ENCODE results near the gene ERGIC1.

ERGIC1 gene

GRCh38 chr5:172951371-172952033, 117.5 kb downstream of the ERGIC1 start:
- DNase-seq, result no peak

DNA sequence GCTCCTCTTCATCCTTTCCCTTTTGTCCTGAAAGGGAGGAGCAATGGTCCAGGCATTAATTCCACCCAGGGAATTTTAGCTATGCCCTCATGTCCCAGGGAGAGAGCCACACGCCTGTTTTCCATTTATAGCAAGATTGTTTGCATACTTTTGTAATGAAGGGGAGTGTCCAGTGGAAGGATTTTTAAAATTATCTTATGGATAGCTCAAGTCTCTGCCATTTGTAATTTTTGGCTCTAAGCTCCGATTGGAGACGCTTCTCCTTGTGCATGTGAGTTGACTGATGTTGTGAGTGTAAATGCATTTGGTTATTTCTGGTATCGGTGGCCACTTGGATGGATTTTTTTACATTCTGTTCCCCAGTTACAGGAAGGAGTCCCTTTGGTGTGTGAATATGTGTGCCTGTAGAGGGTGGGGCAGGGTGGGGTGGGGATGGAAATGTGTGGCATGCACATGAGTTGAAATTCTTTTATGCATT, 118.0 kb downstream of the ERGIC1 start:
- no peak for DNase-seq

GRCh38 chr5:172953776-172954675, 120.0 kb downstream of the ERGIC1 start:
- DNase-seq, result no peak

GRCh38 chr5:172954751-172955159, 120.7 kb downstream of the ERGIC1 start:
- no peak for DNase-seq

DNA sequence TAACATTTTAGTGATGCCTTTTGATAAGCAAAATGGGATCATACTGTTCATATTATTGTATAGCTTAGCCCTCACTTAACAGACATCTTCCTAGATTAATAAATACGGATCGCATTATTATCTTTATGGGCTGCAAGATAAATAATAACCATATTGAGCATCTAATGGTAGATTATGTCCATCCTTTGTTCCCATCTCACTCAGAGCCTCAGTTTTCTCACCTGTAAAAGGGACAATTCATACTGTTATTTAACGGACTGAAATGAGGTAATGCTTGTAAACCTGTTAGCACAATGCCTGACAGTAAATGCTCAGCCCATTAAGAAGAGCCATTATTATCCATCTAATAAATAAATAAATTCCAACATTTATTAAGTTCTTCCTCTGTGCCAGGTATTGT, 122.2 kb downstream of the ERGIC1 start:
- DNase-seq, result no peak

DNA sequence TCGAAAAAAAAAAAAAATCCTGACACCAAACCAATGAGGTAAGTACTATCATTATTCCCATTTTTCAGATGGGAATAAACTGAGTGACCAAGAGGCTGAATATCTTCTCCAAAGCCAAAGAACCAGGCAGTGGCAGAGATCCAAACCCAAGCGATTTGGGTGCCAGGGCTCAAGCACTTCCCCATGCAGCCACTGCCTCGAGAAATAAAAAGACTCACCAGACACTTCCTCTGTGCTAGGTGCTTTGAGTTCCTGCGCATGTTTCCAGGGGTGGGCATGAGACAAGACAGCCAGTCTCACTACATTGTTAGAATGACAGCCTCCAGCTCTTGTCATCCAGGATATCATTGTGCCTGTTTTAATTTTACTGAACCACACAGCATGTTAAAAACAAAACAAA, 122.9 kb downstream of the ERGIC1 start:
- no peak for DNase-seq

DNA sequence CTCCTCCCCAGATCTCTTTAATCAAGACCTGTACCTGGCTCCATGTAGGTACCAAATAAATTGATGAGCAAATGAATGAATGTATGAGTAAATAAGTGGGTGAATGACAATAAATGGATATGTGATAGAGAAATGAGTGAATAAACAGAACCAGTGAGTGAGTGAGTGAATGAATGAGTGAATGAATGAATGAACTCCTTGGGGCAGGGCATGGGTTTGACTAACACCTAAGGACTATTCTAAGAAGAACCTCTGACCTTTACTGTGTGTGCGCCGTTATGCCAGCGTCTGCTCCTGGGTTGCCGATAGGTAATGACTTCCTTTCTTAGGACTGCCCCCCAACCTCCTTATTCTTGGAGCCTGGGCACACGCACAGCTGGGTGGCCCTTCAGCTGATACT, 123.4 kb downstream of the ERGIC1 start:
- no peak for DNase-seq

- DNase-seq, result peak; percentile 67
Measured at GRCh38 chr5:172958331-172959046, 124.4 kb downstream of the ERGIC1 start.

DNA sequence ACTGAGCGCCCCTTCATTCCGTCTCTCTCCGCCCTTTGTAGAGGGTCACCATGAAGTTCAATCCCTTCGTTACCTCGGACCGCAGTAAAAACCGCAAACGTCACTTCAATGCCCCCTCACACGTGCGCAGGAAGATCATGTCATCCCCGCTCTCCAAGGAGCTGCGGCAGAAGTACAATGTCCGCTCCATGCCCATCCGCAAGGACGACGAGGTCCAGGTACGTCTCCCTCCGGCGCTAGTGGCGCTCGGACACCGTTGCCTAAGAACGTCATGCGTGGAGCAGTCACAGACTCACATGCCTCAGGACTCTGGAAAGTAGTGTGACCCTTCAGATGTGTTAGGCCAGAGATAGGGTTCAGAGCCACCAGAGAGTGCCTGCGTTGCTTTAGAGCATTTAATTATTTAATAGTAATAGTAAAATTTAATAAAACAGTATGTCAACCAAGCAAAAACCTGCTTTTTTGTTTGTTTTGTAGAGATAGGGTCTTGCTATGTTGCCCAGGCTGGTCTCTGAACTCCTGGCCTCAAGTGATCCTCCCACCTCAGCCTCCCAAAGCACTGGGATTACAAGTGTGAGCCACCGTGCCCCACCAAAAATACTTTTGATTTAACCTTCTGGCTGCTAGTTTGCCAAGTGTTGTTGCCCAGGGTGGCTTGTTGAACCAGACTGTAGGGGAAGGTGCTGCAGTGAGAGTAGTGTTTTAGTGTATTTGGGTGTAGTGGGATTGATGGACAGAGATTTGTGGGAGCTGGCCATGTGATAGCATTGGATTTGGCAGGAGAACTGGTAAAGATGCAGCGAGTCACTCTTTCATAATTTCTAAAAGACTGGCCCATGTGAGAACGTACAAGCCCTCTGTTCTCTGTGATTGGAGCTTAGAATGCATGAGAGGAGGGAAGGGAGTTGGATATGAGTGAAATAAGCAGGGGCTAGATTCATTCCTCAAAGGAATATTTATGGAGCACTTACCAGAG, 126.1 kb downstream of the ERGIC1 start:
- DNase-seq, result no peak

DNA sequence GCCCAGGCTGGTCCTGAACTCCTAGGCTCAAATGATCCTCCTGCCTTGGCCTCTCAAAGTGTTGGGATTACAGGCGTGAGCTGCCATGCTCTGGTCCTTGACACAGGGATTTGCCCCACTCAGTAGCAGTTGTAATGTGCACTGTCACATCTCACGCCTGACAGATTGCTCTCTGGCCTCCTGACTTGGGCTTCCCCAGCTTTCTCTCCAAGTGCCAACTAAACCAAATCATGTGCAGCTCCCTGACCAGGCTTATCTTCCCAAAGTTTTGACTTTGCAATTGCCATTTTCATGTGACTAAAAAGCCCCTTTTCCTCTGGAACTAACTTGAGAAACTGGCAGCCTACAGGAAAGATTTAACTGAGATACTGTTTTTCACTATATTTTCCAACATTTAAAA, 135.9 kb downstream of the ERGIC1 start:
- DNase-seq, result no peak

DNA sequence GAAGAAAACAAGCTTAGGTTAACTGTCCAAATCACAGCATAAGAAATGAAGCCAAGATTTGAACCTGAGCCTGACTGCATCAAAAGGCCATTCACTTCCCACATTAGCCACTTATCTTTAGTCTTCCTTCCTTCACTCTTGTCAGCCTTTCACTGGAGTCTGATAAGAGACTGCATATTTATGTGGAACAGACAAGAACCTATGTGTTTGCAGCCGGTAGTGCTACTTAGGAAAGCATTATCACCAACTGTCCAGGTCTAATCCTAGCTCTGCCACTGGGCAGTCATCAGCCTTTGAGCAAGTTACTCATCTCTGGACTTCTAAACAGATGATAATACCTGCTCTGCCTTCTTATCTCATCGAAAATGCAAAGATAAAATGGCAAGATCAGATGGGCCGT, 137.4 kb downstream of the ERGIC1 start:
- no peak for DNase-seq

- no peak for DNase-seq
Measured at GRCh38 chr5:172972552-172972951, 138.5 kb downstream of the ERGIC1 start.

- no peak for DNase-seq
Measured at GRCh38 chr5:172973127-172973916, 139.3 kb downstream of the ERGIC1 start.

- no peak for DNase-seq
Measured at GRCh38 chr5:172973931-172974330, 139.9 kb downstream of the ERGIC1 start.

DNA sequence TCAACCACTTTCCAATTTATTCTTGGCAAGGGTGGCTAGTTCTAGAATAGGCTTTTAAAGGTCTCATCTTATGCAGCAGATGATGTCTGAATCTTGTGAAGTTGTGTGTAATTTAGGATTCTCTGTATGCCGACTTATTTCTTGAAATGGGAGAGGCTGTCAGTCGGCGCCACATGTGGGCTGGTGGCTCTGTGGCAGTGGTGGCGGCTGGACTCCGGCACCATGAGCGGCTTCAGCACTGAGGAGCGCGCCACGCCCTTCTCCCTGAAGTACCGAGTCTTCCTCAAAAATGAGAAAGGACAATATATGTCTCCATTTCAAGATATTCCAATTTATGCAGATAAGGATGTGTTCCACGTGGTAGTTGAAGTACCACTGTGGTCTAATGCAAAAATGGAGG, 141.2 kb downstream of the ERGIC1 start:
- no peak for DNase-seq

DNA sequence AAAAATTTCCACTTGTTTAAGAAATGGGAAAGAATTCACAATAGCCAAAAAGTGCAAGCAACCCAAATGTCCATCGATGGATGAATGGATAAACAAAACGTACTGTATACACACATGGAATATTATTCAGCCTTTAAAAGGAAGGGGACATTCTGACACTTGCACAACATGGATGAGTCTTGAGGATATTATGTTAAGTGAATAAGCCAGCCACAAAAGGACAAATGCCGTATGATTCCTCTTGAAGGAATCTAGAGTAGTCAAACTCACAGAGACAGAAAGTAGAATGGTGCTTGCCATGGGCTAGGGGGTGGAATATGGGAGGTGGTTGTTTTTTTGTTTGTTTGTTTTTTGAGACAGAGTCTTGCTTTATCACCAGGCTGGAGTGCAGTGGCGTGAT, 145.7 kb downstream of the ERGIC1 start:
- DNase-seq, result no peak

DNA sequence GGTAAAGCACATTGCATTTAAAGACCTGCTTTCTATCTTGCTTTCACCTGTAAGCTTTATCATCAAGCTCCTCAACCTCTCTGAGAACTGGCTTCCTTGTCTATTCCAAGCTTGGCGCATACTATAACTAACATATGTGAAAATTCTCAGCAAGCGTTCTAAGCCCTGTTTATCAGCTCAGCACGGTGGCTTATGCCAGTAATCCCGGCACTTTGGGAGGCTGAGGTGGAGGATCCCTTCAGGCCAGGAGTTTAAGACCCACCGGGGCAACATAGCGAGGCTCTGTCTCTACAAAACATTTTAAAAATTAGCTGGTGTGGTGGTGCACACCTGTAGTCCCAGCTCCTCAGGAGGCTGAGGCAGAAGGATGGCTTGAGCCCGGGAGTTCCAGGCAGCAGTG, 147.9 kb downstream of the ERGIC1 start:
- no peak for DNase-seq

- peak; percentile 92 for DNase-seq
Measured at GRCh38 chr5:172983542-172984243, 149.6 kb downstream of the ERGIC1 start, which contains the start of gene ATP6V0E1. Gene ATP6V0E1, plus strand, starts transcription at chr5:172983771. Its CDS starts 90 bp downstream, at chr5:172983861.

DNA sequence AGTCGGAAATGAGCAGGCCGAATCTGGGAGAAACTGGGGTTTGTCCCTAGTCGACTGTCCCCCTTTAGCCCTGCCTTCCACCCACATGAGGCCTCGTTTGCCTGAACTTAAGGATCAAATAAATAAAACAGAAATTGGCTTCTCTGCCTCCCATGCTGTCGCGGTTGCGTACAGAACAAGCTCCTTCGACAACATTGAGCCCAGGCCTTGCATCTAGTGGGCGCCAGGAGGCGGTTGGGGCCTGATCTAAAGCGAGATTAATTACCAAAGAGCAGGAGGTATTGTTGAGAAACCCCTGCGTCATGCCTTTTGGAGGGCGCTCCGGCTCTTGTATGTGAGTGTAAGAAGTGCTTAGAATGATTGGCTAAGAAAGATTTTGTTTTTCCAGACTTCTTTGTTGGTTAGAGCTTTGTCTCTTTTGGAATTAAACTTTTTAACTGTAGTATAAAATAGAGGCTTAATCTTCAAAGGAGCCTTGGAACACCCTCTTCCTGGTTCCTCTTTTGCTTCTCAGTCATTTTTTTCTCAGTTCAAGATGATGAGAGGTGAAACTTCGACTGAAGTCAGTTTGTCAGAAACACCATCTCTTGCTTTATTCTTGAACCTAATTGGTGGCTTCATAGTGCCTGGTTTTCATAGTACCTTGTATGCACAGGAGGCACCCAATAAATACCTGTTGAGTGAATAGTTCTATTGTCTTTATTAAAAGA, 150.3 kb downstream of the ERGIC1 start:
- peak; percentile 82 for DNase-seq

GRCh38 chr5:172985596-172985995, 151.5 kb downstream of the ERGIC1 start:
- no peak for DNase-seq

Measured in CD4-positive, alpha-beta T cell treated with Interleukin-21 for 1 hour (primary cell).